Ammon's horn (tissue), 1 donor: ENCODE results near the gene CUBN.

Experiments used
- DNase-seq: peaks from one replicate; pipeline ENCODE4 v3.0.0-alpha.2; 2016; ENCODE audit warnings: low spot score

The CUBN gene

DNA sequence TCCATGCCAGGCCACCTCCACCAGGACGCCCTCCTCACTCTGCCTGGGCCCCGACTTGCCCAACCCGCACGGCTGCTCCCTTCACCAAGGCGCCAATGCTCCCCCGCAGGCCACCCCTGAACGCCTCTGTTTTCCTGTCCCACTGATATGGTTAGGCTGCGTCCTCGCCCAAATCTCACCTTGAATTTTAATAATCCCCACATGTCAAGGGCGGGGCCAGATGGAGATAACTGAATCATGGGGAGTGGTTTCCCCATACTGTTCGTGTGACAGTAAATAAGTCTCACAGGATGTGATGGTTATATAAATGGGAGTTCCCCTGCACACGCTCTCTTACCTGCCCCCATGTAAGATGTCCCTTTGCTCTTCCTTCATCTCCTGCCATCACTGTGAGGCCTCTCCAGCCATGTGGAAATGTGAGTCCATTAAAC is 342.2 kb downstream of the CUBN start:
- DNase-seq: no peak

DNA sequence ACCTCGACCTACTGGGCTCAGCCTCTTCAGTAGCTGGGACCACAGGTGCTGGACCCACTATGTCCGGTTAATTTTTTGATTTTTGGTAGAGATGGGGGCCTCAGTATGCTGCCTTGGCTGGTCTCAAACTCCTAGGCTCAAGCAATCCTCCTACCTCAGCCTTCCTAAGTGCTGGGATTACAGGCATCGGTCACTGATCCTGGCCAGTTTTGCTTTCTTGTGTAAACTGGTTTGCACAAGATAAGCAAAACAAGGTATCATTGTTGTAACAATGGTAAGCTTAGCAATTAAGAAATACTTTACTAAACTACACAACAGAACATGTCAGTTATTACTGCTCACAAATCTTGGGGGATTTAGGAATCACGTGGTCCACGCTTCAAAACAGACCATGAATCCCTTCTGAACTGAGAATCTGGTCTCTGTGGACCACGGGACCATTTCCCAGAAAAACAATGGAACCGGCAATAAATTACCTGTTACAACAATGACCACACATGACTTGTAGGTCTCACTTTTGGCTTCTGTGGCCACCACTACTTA is 349.2 kb downstream of the CUBN start:
- no peak for DNase-seq

DNA sequence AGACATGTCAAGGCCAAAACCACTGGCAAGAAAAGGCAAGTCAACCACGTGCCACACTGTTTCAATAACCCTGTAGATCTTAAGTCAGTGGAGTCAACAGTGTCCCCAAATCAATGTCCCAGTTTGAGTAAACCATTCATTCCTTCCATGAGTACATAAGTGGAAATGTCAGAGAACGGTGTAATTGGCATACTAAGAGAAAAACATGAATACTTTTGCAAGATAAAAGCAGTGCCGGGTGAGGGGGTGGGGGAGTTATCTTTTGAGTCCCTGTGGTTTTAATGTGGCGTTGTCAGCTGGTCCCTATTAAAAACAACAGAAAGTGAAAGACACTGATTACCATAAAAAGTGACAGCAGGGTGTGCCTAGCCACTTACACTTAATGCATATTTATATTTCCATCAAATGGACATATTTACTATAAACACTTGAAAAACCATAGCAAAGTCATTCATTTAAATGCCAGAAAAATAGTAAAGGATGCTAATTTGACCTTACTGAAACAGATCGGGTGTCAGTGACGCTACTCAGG is 350.2 kb downstream of the CUBN start:
- no peak for DNase-seq

- DNase-seq: peak; percentile 66
Measured at GRCh38 chr10:16777473-16778370, 351.9 kb downstream of the CUBN start.

DNA sequence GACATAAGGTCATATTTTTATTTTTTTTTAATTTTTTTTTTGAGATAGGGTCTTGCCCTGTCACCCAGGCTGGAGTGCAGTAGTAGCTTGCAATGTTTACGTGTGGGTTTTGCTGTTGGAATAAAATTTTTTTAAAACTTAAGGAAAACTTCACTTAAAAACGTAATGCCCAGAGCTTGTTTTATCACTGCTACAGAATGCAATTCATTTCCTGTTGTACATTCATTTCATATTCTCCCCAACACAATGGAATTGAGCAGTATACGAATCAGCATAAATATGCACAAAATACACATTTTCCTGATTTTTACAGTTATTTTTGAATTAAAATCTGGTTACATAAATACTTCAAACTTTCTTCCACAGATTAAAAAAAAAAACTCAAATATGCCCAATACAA is 352.7 kb downstream of the CUBN start:
- DNase-seq: no peak
